Panc1 (cell line): ENCODE results near the gene POLE.

Source experiments
- POLR2AphosphoS5 ChIP-seq: IDR thresholded peaks from 2 replicates; pipeline ENCODE4 v1.6.1; 2012; ENCODE audit warnings: mild to moderate bottlenecking, low read depth, low read length, moderate library complexity
- SIN3A ChIP-seq: IDR thresholded peaks from 2 replicates; pipeline ENCODE4 v1.6.1; 2012; ENCODE audit warnings: low read depth, mild to moderate bottlenecking, low read length, moderate library complexity, borderline replicate concordance; ENCODE audit not compliant: insufficient read depth
- TCF7L2 ChIP-seq: IDR thresholded peaks from 2 replicates; pipeline ENCODE4 v1.6.1; 2011; ENCODE audit warnings: mild to moderate bottlenecking, low read depth, low read length, inconsistent platforms
- TF ChIP-seq, protein P1 (sequence below): fragments of 450-650 bp; IDR thresholded peaks from 2 replicates; pipeline ENCODE4 v1.5.1; 2017; ENCODE audit warnings: mild to moderate bottlenecking
- TF ChIP-seq, protein P2 (sequence below), 2 experiments: IDR thresholded peaks; 2 replicates each; pipeline ENCODE4 v1.6.1; 2011 to 2012; ENCODE audit warnings: low read depth in 2 of 2, control low read depth in 1 of 2, low read length in 1 of 2, mild to moderate bottlenecking in 1 of 2, moderate library complexity in 1 of 2; ENCODE audit not compliant: insufficient read depth in 1 of 2

DNA sequence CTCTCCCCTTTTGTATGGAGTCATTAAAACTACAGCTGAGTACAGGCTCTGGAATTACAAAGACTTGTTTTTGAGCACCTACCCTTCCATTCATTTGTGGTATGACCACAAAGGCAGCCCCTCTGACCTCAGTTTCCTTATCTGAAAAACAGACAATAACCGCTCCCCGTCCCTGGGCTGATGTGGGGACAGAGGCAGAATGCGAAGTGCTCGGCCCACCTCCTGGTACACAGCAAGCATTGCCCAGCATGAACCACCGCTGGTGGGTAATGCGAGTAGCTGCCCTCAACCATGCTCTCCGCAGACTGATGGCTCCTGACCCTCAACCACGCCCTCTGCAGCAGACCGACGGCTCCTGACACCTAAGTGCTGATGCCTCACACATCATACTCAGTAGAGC lies 46.2 kb downstream of the POLE start:
- TF ChIP-seq TCF7L2 (no peak), SIN3A (no peak), POLR2AphosphoS5 (no peak)
- TF ChIP-seq, protein P1, sequence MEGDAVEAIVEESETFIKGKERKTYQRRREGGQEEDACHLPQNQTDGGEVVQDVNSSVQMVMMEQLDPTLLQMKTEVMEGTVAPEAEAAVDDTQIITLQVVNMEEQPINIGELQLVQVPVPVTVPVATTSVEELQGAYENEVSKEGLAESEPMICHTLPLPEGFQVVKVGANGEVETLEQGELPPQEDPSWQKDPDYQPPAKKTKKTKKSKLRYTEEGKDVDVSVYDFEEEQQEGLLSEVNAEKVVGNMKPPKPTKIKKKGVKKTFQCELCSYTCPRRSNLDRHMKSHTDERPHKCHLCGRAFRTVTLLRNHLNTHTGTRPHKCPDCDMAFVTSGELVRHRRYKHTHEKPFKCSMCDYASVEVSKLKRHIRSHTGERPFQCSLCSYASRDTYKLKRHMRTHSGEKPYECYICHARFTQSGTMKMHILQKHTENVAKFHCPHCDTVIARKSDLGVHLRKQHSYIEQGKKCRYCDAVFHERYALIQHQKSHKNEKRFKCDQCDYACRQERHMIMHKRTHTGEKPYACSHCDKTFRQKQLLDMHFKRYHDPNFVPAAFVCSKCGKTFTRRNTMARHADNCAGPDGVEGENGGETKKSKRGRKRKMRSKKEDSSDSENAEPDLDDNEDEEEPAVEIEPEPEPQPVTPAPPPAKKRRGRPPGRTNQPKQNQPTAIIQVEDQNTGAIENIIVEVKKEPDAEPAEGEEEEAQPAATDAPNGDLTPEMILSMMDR, result no peak
- TF ChIP-seq, protein P2, sequence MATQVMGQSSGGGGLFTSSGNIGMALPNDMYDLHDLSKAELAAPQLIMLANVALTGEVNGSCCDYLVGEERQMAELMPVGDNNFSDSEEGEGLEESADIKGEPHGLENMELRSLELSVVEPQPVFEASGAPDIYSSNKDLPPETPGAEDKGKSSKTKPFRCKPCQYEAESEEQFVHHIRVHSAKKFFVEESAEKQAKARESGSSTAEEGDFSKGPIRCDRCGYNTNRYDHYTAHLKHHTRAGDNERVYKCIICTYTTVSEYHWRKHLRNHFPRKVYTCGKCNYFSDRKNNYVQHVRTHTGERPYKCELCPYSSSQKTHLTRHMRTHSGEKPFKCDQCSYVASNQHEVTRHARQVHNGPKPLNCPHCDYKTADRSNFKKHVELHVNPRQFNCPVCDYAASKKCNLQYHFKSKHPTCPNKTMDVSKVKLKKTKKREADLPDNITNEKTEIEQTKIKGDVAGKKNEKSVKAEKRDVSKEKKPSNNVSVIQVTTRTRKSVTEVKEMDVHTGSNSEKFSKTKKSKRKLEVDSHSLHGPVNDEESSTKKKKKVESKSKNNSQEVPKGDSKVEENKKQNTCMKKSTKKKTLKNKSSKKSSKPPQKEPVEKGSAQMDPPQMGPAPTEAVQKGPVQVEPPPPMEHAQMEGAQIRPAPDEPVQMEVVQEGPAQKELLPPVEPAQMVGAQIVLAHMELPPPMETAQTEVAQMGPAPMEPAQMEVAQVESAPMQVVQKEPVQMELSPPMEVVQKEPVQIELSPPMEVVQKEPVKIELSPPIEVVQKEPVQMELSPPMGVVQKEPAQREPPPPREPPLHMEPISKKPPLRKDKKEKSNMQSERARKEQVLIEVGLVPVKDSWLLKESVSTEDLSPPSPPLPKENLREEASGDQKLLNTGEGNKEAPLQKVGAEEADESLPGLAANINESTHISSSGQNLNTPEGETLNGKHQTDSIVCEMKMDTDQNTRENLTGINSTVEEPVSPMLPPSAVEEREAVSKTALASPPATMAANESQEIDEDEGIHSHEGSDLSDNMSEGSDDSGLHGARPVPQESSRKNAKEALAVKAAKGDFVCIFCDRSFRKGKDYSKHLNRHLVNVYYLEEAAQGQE (IDR thresholded peaks at IDR 0.05; ENCODE audit: insufficient read depth in 1 of 2, low read depth in 2 of 2, low read length in 1 of 2), result no peak
